ENCODE data around the gene BCL7A. TPM values are rescaled to one million over a fixed set of nuclear protein-coding genes. Genes with fewer than 3 reads are reported as not detected.

Gene BCL7A
- total and polyA plus RNA-seq, 9 of the 15 experiments (the other 6 are each of a cell fraction or from before 2014, with no cell fraction given) = 0.25 to 21.9 (median 14.9) TPM

DNA sequence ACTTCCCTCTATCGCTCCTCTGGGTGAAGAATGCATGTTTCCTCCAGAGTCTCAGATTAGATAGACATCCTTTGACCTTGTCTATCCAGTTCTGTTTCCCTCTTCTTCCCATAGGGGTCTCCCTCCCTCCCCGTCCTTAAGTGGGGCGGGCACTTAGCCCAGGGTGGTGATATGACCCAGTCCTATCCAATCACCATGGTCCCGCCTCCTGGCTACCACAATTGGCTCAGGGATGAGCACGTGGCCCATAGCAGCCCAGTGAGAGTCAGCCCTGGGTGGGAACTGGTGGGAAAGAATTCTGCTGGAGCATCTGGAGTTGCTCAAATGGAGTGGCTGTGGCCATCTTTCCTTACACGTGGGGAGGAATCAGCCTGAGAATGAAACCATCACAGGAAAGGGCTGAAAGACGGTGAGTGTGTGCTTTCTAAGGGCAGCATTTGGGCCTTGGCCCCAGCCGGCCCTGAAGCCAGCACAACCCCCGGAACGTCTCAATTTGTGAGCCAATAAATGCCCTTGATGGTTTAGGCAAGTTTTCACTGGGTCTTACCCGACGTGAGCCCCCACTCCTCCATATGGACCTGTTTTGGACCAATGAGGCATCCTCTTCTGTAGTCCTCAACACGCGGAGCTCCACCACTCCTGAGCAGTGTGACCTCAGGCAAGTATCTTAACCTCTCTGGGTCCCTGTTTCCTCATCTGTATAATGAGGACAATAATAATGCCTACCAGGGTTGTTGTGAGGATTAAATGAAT is 42.5 kb downstream of the BCL7A start (continued):
- TF ChIP-seq FOS (IDR thresholded peaks at IDR 0.05; ENCODE audit: extremely low read depth, insufficient read length) (peak; percentile 94), ZKSCAN3 (CRISPR knock-in tag; IDR thresholded peaks at IDR 0.05) (no peak), ZNF347 (CRISPR knock-in tag; IDR thresholded peaks at IDR 0.05; ENCODE audit: low read depth) (no peak), SMAD1 (IDR thresholded peaks at IDR 0.05; ENCODE audit: low read depth, low read length, partially characterized antibody) (peak; percentile 58), NFATC3 (IDR thresholded peaks at IDR 0.05) (no peak), ZNF140 (CRISPR knock-in tag; IDR thresholded peaks at IDR 0.05) (no peak), POLR2AphosphoS5 (IDR thresholded peaks at IDR 0.05; ENCODE audit: control insufficient read depth, insufficient read depth, low read depth, low read length) (peak; percentile 45; the same call in 1 of the 2 replicates), HEY1 (CRISPR knock-in tag; IDR thresholded peaks at IDR 0.05; ENCODE audit: borderline replicate concordance) (no peak), MCM3 (IDR thresholded peaks at IDR 0.05) (no peak), ZNF24 (IDR thresholded peaks at IDR 0.05) (no peak; the same call in 1 of the 2 replicates), CSDE1 (IDR thresholded peaks at IDR 0.05) (no peak), POLR2A (conservative IDR thresholded peaks at IDR 0.05) (peak; percentile 81), ZNF3 (CRISPR knock-in tag; IDR thresholded peaks at IDR 0.05) (no peak), CHD2 (IDR thresholded peaks at IDR 0.05; ENCODE audit: low read depth, low read length) (peak; percentile 72)
- TF ChIP-seq, protein P1, sequence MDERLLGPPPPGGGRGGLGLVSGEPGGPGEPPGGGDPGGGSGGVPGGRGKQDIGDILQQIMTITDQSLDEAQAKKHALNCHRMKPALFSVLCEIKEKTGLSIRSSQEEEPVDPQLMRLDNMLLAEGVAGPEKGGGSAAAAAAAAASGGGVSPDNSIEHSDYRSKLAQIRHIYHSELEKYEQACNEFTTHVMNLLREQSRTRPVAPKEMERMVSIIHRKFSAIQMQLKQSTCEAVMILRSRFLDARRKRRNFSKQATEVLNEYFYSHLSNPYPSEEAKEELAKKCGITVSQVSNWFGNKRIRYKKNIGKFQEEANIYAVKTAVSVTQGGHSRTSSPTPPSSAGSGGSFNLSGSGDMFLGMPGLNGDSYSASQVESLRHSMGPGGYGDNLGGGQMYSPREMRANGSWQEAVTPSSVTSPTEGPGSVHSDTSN (CRISPR knock-in tag; IDR thresholded peaks at IDR 0.05; ENCODE audit: low read depth) = no peak
- TF ChIP-seq, protein P1 (tag; conservative IDR thresholded peaks at IDR 0.05; ENCODE audit: low read depth) = peak; percentile 83
- TF ChIP-seq, protein P2, sequence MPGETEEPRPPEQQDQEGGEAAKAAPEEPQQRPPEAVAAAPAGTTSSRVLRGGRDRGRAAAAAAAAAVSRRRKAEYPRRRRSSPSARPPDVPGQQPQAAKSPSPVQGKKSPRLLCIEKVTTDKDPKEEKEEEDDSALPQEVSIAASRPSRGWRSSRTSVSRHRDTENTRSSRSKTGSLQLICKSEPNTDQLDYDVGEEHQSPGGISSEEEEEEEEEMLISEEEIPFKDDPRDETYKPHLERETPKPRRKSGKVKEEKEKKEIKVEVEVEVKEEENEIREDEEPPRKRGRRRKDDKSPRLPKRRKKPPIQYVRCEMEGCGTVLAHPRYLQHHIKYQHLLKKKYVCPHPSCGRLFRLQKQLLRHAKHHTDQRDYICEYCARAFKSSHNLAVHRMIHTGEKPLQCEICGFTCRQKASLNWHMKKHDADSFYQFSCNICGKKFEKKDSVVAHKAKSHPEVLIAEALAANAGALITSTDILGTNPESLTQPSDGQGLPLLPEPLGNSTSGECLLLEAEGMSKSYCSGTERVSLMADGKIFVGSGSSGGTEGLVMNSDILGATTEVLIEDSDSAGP (CRISPR knock-in tag; IDR thresholded peaks at IDR 0.05) = no peak
- TF ChIP-seq, protein P3, sequence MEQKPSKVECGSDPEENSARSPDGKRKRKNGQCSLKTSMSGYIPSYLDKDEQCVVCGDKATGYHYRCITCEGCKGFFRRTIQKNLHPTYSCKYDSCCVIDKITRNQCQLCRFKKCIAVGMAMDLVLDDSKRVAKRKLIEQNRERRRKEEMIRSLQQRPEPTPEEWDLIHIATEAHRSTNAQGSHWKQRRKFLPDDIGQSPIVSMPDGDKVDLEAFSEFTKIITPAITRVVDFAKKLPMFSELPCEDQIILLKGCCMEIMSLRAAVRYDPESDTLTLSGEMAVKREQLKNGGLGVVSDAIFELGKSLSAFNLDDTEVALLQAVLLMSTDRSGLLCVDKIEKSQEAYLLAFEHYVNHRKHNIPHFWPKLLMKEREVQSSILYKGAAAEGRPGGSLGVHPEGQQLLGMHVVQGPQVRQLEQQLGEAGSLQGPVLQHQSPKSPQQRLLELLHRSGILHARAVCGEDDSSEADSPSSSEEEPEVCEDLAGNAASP (IDR thresholded peaks at IDR 0.05) = no peak
- TF ChIP-seq, protein P4, sequence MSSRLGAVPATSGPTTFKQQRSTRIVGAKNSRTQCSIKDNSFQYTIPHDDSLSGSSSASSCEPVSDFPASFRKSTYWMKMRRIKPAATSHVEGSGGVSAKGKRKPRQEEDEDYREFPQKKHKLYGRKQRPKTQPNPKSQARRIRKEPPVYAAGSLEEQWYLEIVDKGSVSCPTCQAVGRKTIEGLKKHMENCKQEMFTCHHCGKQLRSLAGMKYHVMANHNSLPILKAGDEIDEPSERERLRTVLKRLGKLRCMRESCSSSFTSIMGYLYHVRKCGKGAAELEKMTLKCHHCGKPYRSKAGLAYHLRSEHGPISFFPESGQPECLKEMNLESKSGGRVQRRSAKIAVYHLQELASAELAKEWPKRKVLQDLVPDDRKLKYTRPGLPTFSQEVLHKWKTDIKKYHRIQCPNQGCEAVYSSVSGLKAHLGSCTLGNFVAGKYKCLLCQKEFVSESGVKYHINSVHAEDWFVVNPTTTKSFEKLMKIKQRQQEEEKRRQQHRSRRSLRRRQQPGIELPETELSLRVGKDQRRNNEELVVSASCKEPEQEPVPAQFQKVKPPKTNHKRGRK (tag; IDR thresholded peaks at IDR 0.05) = no peak
- TF ChIP-seq, protein P5, sequence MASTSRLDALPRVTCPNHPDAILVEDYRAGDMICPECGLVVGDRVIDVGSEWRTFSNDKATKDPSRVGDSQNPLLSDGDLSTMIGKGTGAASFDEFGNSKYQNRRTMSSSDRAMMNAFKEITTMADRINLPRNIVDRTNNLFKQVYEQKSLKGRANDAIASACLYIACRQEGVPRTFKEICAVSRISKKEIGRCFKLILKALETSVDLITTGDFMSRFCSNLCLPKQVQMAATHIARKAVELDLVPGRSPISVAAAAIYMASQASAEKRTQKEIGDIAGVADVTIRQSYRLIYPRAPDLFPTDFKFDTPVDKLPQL (IDR thresholded peaks at IDR 0.05; ENCODE audit: extremely low read depth, insufficient read length) = no peak
- TF ChIP-seq, protein P6, sequence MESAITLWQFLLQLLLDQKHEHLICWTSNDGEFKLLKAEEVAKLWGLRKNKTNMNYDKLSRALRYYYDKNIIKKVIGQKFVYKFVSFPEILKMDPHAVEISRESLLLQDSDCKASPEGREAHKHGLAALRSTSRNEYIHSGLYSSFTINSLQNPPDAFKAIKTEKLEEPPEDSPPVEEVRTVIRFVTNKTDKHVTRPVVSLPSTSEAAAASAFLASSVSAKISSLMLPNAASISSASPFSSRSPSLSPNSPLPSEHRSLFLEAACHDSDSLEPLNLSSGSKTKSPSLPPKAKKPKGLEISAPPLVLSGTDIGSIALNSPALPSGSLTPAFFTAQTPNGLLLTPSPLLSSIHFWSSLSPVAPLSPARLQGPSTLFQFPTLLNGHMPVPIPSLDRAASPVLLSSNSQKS (CRISPR knock-in tag; IDR thresholded peaks at IDR 0.05) = no peak
